GM12865 (cell line): ENCODE data around the gene EIF2AK2.
A peak's percentile ranks its signal among the peaks of the same experiment; 100 is the strongest.
"Not testable (repeated sequence)": the region's sequence is repeated elsewhere in the genome, so short reads cannot be mapped to it uniquely, and the experiment has no call there.

Experiments
- DNase-seq: peaks from one replicate; pipeline ENCODE4 v3.0.0; 2010; ENCODE audit warnings: low read depth
- H3K4me3 ChIP-seq: 2 replicates; pipeline ENCODE4 v1.5.1; 2011; ENCODE audit warnings: mild to moderate bottlenecking, low read depth, low read length, control low read depth
- TF ChIP-seq, protein P1 (sequence below): IDR thresholded peaks from 2 replicates; pipeline ENCODE4 v1.5.1; 2011; ENCODE audit warnings: low read length, control low read depth, low read depth, inconsistent platforms; ENCODE audit not compliant: insufficient read depth; ENCODE audit errors: missing control alignments

Gene EIF2AK2

DNA sequence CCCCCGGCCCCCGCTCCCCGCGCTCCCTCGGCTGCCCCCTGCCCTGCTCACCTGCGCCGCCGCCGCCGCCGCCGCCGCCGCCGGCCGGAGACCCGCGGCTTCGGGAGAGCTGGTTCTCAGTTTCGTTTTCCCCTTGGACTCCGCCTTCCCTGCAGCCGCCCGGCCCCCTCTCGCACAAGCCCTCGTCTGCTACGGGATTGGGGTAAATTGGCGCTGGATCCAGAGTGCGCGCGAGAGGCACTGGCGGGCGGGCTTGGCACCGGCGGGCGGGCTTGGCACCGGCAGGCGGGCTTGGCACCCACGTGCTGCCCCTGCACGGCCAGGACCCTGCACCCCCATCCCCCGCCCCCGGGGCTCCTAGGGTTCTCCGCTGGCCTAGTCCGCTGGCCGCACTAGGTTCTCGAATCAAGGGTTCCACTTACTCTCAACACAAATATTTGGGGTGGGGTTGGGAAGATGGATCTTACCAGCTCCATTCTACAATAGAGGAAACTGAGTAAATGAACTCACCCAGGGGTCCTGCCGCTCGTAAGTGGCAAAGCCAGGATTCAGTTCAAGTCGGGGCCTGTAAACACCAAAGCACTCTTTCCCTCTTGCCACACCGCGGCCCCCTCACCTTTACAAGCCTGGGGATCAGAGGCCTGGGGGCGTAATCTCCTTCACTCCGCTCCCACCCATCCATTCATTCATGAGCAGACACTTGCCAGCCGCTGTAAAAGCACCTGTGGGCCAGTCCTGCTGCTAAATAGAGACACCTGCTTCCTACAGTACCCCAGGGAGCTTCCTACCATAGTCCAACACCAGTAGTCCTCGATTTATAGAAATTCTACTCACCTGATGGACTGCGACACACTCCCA is at the start of gene EIF2AK2:
TSS of gene EIF2AK2 (minus strand) at position 124 of the 858 bp plus-strand sequence. CDS start 9,174 bp downstream, outside the sequence.
- TF ChIP-seq, protein P1, sequence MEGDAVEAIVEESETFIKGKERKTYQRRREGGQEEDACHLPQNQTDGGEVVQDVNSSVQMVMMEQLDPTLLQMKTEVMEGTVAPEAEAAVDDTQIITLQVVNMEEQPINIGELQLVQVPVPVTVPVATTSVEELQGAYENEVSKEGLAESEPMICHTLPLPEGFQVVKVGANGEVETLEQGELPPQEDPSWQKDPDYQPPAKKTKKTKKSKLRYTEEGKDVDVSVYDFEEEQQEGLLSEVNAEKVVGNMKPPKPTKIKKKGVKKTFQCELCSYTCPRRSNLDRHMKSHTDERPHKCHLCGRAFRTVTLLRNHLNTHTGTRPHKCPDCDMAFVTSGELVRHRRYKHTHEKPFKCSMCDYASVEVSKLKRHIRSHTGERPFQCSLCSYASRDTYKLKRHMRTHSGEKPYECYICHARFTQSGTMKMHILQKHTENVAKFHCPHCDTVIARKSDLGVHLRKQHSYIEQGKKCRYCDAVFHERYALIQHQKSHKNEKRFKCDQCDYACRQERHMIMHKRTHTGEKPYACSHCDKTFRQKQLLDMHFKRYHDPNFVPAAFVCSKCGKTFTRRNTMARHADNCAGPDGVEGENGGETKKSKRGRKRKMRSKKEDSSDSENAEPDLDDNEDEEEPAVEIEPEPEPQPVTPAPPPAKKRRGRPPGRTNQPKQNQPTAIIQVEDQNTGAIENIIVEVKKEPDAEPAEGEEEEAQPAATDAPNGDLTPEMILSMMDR, result no peak
- H3K4me3 ChIP-seq, result peak within 1 kb of the TSS; percentile 89
- DNase-seq, result peak; percentile 93

DNA sequence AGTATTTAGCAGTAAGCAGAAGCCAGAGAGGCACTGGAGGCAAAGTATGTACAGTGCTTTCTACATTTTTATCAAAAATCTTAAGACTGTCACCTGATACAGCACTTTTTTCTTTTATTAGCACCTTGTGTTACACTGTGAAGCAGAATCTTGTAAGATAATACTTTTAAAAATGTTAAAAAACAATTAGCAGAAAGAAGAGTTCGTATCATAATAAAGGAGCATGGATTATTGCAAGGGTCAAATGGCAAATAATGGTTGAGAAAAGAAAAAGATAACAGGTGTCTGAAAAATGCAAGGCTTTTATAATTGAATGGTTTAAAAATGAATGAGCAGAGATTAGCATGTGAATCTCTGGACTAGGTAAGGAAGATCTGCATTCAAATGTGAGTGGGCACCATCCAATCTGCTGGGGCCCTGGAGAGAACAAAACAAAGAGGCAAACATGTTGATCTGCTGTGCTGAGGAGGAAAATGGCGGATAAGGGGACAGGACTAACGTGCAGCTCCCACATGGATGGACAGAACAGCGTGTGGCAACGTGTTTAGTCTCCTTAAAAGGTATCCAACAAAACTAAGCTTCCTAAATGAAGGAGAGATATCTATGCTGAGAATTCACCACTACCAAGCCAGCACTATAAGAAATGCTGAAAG is 49.0 kb upstream of the EIF2AK2 start:
- no peak overlapping the region for H3K4me3 ChIP-seq
- DNase-seq, result no peak
- TF ChIP-seq, protein P1, result no peak

DNA sequence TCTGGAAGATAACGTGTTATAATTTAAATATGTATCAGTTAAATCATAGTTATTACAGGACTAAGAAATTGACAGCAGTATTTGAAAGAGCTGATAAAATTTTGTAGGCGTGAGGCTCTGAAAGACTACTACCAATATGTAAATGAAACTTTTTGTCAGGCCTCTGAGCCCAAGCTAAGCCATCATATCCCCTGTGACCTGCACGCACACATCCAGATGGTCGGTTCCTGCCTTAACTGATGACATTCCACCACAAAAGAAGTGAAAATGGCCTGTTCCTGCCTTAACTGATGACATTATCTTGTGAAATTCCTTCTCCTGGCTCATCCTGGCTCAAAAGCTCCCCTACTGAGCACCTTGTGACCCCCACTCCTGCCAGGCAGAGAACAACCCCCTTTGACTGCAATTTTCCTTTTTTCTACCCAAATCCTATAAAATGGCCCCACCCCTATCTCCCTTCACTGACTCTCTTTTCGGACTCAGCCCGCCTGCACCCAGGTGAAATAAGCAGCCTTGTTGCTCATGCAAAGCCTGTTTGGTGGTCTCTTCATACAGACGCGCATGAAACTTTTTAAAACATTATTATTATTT is 48.4 kb upstream of the EIF2AK2 start:
- H3K4me3 ChIP-seq, DNase-seq: not testable (repeated sequence)

GRCh38 chr2:37203708-37204107 is 46.9 kb upstream of the EIF2AK2 start:
- DNase-seq, result no peak
- H3K4me3 ChIP-seq, result no peak overlapping the region
- TF ChIP-seq, protein P1, result no peak

DNA sequence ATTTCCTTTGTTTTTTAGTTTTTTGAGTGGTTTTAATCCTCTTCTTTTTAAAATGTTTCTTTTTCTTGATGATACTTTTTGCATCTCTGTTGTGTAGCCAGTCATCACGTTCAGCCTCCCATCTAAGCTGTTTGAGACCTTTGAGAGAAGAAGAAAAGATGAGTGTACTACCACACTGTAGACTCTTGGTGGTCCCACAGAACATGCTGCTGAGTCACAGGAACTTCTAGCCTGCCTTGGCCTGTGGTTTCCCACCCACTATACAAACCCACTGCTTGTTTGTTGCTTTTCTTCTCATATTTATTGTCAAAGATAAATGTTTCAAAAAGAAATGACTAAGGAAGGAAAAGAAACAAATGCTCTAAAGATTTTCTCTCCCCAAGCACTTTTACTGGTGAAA is 45.0 kb upstream of the EIF2AK2 start:
- DNase-seq, result no peak
- TF ChIP-seq, protein P1, result no peak
- no peak overlapping the region for H3K4me3 ChIP-seq

- H3K4me3 ChIP-seq, result no peak overlapping the region
- TF ChIP-seq, protein P1, result no peak
- no peak for DNase-seq
Observed at GRCh38 chr2:37201208-37201607, 44.4 kb upstream of the EIF2AK2 start.

DNA sequence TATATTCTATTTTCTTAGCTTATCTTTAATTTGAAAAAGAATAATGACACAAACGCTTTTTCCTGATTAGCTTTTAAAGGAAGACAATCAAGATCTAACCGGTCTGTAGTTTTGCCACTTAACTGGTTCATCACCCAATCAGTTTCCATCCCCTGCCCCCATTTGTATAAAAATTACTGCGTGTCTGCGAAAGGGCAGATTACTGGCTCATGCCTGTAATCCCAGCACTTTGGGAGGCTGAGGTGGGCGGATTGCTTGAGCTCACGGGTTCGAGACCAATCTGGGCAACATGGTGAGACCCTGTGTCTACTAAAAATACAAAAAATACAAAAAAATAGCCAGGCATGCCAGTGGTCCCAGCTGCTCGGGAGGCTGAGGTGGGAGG is 41.9 kb upstream of the EIF2AK2 start:
- H3K4me3 ChIP-seq, result no peak overlapping the region
- no peak for DNase-seq

More for the DNA sequence above, 41.9 kb upstream of the EIF2AK2 start:
- TF ChIP-seq, protein P1, result no peak
